GM20000 (cell line): ENCODE data around the gene LCN10.
"Not testable (repeated sequence)": the region's sequence is repeated elsewhere in the genome, so short reads cannot be mapped to it uniquely, and the experiment has no call there.

Experiments
- DNase-seq: peaks from one replicate; pipeline ENCODE4 v3.0.0; 2012; ENCODE audit warnings: low spot score
- TF ChIP-seq, protein P1 (sequence below): IDR thresholded peaks from 2 replicates; pipeline ENCODE4 v1.5.1; 2012; ENCODE audit warnings: mild to moderate bottlenecking, control low read depth; ENCODE audit errors: extremely low read depth, missing control alignments

The LCN10 gene

DNA sequence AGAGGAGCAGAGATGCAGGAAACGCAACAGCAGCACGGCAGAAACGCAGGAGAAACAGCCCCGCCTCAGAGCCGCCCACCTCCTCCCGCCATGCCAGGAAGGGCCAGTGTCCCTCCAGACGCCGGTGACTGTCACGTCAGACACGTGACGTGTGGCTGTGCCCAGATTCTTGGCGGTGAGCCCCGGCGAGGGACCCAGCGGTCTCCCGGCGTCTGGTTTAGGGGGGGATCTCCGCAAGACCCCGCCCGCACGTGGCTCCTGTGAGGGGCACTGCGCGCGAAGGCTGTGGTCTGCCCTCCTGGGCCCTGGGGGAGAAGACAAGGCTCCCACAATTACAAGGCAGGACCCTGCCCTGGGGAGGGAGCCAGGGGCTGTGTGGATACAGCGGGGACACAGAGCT lies 17.7 kb upstream of the LCN10 start:
- DNase-seq: no peak
- TF ChIP-seq, protein P1, sequence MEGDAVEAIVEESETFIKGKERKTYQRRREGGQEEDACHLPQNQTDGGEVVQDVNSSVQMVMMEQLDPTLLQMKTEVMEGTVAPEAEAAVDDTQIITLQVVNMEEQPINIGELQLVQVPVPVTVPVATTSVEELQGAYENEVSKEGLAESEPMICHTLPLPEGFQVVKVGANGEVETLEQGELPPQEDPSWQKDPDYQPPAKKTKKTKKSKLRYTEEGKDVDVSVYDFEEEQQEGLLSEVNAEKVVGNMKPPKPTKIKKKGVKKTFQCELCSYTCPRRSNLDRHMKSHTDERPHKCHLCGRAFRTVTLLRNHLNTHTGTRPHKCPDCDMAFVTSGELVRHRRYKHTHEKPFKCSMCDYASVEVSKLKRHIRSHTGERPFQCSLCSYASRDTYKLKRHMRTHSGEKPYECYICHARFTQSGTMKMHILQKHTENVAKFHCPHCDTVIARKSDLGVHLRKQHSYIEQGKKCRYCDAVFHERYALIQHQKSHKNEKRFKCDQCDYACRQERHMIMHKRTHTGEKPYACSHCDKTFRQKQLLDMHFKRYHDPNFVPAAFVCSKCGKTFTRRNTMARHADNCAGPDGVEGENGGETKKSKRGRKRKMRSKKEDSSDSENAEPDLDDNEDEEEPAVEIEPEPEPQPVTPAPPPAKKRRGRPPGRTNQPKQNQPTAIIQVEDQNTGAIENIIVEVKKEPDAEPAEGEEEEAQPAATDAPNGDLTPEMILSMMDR: no peak

DNA sequence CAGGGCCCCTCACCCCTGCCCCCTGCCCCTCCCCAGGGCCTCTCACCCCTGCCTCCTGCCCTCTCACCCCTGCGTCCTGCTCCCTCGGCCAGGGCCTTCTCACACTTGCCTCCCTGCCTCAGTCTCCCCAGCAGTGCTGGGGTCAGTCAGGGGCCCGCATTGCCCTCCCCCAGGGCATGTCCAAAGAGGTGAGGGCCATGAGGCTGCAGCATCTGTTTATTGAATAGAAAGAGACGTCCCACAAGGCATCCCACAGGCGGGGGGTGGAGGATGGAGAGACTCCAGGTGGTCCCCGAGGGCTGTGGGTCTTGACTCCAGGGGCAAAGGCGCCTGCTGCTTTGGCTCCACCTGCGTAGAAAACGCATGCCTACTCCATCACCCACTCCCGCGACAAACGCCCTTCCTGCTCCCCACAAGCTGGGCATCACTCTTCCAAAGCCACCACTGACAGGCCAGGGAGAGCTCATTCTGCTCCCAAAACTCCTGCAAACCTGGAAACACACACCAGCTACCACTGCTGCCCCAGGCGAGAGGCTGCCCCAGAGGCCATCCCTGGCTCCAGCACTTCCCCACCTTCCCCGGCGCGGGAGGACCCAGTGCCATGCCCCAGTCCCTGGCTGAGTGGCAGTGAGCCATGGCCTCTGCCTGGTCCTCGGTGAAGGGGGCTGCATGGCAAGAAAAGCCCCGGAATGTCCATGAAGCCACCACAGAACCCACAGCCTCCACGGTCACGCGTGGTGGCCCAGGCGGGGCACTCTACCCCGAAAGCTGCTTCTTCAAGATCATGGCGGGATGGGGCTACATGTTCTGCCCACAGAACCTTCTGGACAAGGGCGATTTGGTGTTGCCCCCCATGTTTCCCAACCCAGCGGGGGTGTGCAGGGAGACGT lies 16.9 kb upstream of the LCN10 start:
- TF ChIP-seq, protein P1: no peak

DNA sequence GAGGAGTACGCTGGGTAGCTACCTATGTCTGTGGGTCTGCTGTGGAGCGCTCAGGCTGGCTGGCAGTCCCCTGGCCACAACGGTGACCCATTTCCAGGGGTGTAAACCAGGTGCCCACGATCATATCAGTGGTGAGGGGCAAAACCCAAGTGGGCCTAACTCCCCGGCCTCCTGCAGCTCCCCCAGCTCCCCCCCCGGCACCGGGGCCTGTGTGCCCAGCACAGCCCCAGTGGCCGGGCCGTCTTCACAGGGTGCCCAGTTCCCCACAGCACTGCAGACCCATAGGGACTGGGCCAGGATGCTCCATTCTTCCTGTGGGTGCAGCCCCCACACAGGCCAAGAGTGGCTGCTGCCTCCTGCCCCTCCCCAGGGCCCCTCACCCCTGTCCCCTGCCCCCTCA lies 16.3 kb upstream of the LCN10 start:
- no peak for DNase-seq
- TF ChIP-seq, protein P1: no peak

More for the DNA sequence above, 16.9 kb upstream of the LCN10 start:
- no peak for DNase-seq

DNA sequence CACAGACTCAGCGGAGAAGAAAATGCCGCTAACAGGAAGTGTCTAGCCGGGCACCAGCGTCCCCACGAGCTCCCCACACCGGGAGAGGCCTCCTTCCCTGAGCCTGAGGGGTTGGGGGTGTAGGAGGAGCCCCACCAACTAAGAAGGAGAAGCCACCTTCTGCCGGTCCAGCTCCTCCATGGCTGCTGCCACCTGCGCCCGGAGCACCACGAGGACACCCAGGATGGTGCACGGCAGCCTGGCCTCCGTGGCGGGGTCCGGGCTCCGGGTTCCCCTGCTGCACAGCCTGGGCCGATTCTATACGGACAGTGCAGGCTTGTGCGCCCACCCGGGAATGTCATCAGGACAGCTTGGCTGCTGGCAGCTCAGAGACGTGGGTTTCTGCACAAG lies 15.0 kb upstream of the LCN10 start:
- DNase-seq: no peak
- TF ChIP-seq, protein P1: no peak

DNA sequence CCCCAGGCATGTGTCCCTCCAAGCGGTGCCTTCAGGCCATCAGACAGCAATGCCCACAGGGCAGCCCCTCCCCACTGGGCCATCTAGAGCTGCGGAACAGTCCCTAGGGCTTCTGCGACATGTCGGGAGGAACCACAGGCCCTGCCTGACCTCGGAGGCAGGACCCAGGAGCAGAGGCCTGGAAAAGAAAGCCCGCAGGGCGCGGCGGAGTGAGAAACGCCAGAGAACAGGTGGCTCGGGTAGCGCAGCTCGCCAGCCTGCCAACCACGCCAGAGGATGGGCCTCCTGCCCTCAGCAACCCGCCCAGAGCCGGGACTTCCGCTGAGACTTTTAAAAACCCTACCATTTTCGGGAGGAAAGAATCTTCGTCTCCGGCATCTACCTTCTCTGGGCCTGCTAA lies 14.6 kb upstream of the LCN10 start:
- DNase-seq: no peak
- TF ChIP-seq, protein P1: no peak

DNA sequence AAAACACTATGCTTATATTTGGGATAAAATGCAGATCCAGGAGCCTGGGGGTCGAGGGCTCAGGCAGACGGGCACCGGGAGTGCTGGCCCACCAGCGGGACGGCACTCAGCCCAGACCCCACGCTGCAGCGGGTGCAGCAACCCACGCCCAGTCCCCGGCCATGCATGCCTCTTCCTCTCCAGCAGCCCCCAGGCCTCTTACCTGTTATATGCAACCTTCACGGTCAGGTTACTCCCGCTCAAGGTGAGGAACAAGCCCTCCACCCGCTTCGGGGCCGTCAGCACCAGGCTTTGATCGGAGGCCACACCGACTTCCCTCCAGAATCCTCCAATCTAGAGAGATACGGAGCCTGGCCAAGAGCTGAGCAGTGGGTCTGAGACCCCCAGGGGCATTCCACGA lies 14.1 kb upstream of the LCN10 start:
- no peak for DNase-seq
- TF ChIP-seq, protein P1: no peak

DNA sequence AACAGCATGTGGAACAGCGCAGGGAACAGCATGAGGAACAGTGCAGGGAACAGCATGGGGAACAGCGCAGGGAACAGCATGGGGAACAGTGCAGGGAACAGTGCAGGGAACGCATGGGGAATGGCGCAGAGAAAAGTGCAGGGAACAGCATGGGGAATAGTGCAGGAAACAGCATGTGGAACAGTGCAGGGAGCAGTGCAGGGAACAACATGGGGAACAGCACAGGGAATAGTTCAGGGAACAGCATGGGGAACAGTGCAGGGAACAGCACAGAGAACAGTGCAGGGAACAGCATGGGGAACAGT lies 13.3 kb upstream of the LCN10 start:
- TF ChIP-seq, protein P1: no peak
- no peak for DNase-seq

DNA sequence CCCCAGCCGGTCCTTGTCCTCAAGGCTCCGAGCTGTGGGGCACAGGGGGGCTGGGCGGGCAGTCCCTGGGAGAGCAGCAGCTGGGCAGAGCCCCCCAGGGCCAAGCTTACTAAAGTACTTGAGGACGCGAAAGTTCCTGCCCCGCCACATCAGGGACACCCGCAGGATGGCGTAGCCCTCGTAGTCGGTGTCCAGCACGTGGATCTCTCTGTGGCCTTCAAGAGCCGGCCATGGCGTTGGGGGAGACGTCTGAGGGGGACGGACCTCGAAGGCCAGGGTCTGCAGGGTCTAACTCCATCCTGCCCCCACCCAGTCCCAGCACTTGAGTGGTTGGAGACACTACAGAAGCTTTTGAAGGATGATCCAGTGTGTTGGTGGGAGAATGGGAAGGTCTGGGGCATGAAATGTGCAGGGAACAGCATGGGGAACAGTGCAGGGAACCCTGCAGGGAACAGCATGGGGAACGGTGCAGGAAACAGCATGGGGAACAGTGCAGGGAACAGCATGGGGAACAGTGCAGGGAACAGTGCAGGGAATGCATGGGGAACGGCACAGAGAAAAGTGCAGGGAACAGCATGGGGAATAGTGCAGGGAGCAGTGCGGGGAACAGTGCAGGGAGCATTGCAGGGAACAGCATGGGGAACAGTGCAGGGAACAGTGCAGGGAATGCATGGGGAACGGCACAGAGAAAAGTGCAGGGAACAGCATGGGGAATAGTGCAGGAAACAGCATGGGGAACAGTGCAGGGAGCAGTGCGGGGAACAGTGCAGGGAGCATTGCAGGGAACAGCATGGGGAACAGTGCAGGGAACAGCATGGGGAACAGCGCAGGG lies 12.8 kb upstream of the LCN10 start:
- DNase-seq: not testable (repeated sequence)
